ENCODE results near the gene PLA2G12A.

PLA2G12A gene

DNA sequence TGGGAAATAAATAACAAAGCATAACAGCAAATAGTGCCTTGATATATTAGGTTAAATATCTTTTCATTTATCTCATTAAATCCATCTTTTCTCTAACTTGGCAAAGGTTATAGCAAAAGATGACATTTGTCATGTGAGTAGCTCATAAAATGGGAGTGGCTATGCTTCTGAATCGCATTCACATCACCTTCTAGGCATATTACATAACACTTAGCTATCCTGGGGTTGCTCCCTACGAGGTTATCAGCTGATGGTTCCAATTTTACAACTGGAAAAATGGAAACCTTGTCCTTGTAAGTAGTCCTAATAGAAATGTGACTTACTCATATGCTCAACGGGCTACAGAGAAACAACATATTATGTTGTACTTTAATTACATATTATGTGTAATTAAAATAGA is 16.4 kb downstream of the PLA2G12A start:
- no peak for ATAC-seq
- no peak for TF ChIP-seq ZFP30 (CRISPR knock-in tag; IDR thresholded peaks at IDR 0.05)
- no peak for TF ChIP-seq ZFP3 (CRISPR knock-in tag; IDR thresholded peaks at IDR 0.05)
- TF ChIP-seq, protein P1, sequence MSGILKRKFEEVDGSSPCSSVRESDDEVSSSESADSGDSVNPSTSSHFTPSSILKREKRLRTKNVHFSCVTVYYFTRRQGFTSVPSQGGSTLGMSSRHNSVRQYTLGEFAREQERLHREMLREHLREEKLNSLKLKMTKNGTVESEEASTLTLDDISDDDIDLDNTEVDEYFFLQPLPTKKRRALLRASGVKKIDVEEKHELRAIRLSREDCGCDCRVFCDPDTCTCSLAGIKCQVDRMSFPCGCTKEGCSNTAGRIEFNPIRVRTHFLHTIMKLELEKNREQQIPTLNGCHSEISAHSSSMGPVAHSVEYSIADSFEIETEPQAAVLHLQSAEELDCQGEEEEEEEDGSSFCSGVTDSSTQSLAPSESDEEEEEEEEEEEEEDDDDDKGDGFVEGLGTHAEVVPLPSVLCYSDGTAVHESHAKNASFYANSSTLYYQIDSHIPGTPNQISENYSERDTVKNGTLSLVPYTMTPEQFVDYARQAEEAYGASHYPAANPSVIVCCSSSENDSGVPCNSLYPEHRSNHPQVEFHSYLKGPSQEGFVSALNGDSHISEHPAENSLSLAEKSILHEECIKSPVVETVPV (CRISPR knock-in tag; IDR thresholded peaks at IDR 0.05), result no peak
- TF ChIP-seq ZC3H10 (CRISPR knock-in tag; IDR thresholded peaks at IDR 0.05), result no peak
- no peak for TF ChIP-seq TOX (CRISPR knock-in tag; IDR thresholded peaks at IDR 0.05; ENCODE audit: borderline replicate concordance)
- TF ChIP-seq, protein P2, sequence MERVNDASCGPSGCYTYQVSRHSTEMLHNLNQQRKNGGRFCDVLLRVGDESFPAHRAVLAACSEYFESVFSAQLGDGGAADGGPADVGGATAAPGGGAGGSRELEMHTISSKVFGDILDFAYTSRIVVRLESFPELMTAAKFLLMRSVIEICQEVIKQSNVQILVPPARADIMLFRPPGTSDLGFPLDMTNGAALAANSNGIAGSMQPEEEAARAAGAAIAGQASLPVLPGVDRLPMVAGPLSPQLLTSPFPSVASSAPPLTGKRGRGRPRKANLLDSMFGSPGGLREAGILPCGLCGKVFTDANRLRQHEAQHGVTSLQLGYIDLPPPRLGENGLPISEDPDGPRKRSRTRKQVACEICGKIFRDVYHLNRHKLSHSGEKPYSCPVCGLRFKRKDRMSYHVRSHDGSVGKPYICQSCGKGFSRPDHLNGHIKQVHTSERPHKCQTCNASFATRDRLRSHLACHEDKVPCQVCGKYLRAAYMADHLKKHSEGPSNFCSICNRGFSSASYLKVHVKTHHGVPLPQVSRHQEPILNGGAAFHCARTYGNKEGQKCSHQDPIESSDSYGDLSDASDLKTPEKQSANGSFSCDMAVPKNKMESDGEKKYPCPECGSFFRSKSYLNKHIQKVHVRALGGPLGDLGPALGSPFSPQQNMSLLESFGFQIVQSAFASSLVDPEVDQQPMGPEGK (CRISPR knock-in tag; IDR thresholded peaks at IDR 0.05; ENCODE audit: borderline replicate concordance), result no peak
- TF ChIP-seq ESRRG (CRISPR knock-in tag; IDR thresholded peaks at IDR 0.05), result no peak
- no peak for TF ChIP-seq OSR1 (CRISPR knock-in tag; IDR thresholded peaks at IDR 0.05)
- no peak for TF ChIP-seq RARB (CRISPR knock-in tag; IDR thresholded peaks at IDR 0.05)
- no peak for TF ChIP-seq ZNF70 (CRISPR knock-in tag; IDR thresholded peaks at IDR 0.05)
- TF ChIP-seq TCF4 (CRISPR knock-in tag; IDR thresholded peaks at IDR 0.05; ENCODE audit: borderline replicate concordance), result no peak
- TF ChIP-seq PPARA (CRISPR knock-in tag; IDR thresholded peaks at IDR 0.05; ENCODE audit: borderline replicate concordance), result no peak

DNA sequence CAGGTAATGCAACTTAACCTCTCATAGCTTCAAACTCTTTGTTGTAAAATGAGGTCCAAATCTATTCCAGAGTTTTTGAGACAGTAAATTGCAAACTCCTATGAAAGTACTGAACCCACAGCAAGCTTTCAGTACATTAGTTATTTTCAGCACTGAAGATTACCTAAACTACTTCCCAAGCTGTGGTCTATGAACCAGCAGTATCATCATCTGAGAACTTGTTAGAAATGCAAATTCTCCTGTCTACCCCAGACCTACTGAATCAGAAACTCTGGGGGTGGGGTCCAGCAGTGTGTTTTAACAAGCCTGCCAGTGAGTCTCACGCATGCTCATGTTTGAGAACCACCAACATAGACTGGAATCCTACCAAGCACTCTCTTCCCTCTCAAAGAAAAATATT is 20.9 kb downstream of the PLA2G12A start:
- TF ChIP-seq RARB (CRISPR knock-in tag; IDR thresholded peaks at IDR 0.05) (no peak), OSR1 (CRISPR knock-in tag; IDR thresholded peaks at IDR 0.05) (no peak), PPARA (CRISPR knock-in tag; IDR thresholded peaks at IDR 0.05; ENCODE audit: borderline replicate concordance) (no peak), ZNF565 (CRISPR knock-in tag; conservative IDR thresholded peaks at IDR 0.05; ENCODE audit: low read depth) (no peak), ZNF8 (CRISPR knock-in tag; IDR thresholded peaks at IDR 0.05) (no peak), ZFP3 (CRISPR knock-in tag; IDR thresholded peaks at IDR 0.05) (no peak), ZC3H10 (CRISPR knock-in tag; IDR thresholded peaks at IDR 0.05) (no peak), CSDC2 (CRISPR knock-in tag; IDR thresholded peaks at IDR 0.05) (no peak), ESRRG (CRISPR knock-in tag; IDR thresholded peaks at IDR 0.05) (no peak), TCF4 (CRISPR knock-in tag; IDR thresholded peaks at IDR 0.05; ENCODE audit: borderline replicate concordance) (no peak), TOX (CRISPR knock-in tag; IDR thresholded peaks at IDR 0.05; ENCODE audit: borderline replicate concordance) (no peak), ARNTL (CRISPR knock-in tag; IDR thresholded peaks at IDR 0.05; ENCODE audit: borderline replicate concordance, low read depth) (no peak), ZNF70 (CRISPR knock-in tag; IDR thresholded peaks at IDR 0.05) (no peak), GLIS3 (CRISPR knock-in tag; IDR thresholded peaks at IDR 0.05) (no peak)
- TF ChIP-seq, protein P3, sequence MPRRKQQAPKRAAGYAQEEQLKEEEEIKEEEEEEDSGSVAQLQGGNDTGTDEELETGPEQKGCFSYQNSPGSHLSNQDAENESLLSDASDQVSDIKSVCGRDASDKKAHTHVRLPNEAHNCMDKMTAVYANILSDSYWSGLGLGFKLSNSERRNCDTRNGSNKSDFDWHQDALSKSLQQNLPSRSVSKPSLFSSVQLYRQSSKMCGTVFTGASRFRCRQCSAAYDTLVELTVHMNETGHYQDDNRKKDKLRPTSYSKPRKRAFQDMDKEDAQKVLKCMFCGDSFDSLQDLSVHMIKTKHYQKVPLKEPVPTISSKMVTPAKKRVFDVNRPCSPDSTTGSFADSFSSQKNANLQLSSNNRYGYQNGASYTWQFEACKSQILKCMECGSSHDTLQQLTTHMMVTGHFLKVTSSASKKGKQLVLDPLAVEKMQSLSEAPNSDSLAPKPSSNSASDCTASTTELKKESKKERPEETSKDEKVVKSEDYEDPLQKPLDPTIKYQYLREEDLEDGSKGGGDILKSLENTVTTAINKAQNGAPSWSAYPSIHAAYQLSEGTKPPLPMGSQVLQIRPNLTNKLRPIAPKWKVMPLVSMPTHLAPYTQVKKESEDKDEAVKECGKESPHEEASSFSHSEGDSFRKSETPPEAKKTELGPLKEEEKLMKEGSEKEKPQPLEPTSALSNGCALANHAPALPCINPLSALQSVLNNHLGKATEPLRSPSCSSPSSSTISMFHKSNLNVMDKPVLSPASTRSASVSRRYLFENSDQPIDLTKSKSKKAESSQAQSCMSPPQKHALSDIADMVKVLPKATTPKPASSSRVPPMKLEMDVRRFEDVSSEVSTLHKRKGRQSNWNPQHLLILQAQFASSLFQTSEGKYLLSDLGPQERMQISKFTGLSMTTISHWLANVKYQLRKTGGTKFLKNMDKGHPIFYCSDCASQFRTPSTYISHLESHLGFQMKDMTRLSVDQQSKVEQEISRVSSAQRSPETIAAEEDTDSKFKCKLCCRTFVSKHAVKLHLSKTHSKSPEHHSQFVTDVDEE (CRISPR knock-in tag; IDR thresholded peaks at IDR 0.05), result no peak
- TF ChIP-seq, protein P1 (CRISPR knock-in tag; IDR thresholded peaks at IDR 0.05), result no peak
- TF ChIP-seq, protein P4, sequence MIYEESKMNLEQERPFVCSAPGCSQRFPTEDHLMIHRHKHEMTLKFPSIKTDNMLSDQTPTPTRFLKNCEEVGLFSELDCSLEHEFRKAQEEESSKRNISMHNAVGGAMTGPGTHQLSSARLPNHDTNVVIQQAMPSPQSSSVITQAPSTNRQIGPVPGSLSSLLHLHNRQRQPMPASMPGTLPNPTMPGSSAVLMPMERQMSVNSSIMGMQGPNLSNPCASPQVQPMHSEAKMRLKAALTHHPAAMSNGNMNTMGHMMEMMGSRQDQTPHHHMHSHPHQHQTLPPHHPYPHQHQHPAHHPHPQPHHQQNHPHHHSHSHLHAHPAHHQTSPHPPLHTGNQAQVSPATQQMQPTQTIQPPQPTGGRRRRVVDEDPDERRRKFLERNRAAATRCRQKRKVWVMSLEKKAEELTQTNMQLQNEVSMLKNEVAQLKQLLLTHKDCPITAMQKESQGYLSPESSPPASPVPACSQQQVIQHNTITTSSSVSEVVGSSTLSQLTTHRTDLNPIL (CRISPR knock-in tag; IDR thresholded peaks at IDR 0.05; ENCODE audit: low read depth), result no peak
- TF ChIP-seq, protein P5, sequence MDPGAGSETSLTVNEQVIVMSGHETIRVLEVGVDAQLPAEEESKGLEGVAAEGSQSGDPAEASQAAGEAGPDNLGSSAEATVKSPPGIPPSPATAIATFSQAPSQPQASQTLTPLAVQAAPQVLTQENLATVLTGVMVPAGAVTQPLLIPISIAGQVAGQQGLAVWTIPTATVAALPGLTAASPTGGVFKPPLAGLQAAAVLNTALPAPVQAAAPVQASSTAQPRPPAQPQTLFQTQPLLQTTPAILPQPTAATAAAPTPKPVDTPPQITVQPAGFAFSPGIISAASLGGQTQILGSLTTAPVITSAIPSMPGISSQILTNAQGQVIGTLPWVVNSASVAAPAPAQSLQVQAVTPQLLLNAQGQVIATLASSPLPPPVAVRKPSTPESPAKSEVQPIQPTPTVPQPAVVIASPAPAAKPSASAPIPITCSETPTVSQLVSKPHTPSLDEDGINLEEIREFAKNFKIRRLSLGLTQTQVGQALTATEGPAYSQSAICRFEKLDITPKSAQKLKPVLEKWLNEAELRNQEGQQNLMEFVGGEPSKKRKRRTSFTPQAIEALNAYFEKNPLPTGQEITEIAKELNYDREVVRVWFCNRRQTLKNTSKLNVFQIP (CRISPR knock-in tag; IDR thresholded peaks at IDR 0.05; ENCODE audit: borderline replicate concordance, low read depth), result no peak
- ATAC-seq, result no peak

Measured in SK-N-SH treated with all-trans-retinoic acid at 6 μM for 48 hours (cell line).